ENCODE data around the gene PCDH9.

DNA sequence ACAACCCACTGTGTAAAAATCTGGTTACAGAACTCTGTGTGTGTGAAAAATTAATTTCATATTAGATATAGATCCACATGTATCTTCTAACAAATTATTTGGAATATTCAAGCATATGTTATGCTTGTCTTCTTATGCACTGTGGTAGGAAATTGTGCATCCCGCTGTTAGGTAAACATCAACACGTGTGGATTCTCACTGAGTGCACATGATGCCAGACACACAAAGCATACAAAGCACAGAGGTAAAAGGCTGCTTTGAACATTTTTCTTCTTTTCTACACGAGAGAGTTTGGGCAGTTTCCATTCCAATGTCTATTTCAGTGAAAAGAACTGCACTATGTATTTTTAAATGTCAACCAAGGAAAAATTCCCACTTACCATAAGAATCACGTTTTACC lies 354.9 kb downstream of the PCDH9 start:
- TF ChIP-seq EZH2 (IDR thresholded peaks at IDR 0.05; ENCODE audit: low read depth, unreplicated experiment), result no peak
- TF ChIP-seq CREB1 (CRISPR knock-in tag; IDR thresholded peaks at IDR 0.05; ENCODE audit: low read depth), result no peak
- TF ChIP-seq, protein P1, sequence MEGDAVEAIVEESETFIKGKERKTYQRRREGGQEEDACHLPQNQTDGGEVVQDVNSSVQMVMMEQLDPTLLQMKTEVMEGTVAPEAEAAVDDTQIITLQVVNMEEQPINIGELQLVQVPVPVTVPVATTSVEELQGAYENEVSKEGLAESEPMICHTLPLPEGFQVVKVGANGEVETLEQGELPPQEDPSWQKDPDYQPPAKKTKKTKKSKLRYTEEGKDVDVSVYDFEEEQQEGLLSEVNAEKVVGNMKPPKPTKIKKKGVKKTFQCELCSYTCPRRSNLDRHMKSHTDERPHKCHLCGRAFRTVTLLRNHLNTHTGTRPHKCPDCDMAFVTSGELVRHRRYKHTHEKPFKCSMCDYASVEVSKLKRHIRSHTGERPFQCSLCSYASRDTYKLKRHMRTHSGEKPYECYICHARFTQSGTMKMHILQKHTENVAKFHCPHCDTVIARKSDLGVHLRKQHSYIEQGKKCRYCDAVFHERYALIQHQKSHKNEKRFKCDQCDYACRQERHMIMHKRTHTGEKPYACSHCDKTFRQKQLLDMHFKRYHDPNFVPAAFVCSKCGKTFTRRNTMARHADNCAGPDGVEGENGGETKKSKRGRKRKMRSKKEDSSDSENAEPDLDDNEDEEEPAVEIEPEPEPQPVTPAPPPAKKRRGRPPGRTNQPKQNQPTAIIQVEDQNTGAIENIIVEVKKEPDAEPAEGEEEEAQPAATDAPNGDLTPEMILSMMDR (conservative IDR thresholded peaks at IDR 0.05; ENCODE audit: low read depth in 2 of 2), result no peak
- TF ChIP-seq POLR2AphosphoS5 (IDR thresholded peaks at IDR 0.05; ENCODE audit: low read depth), result no peak
- TF ChIP-seq, protein P2, sequence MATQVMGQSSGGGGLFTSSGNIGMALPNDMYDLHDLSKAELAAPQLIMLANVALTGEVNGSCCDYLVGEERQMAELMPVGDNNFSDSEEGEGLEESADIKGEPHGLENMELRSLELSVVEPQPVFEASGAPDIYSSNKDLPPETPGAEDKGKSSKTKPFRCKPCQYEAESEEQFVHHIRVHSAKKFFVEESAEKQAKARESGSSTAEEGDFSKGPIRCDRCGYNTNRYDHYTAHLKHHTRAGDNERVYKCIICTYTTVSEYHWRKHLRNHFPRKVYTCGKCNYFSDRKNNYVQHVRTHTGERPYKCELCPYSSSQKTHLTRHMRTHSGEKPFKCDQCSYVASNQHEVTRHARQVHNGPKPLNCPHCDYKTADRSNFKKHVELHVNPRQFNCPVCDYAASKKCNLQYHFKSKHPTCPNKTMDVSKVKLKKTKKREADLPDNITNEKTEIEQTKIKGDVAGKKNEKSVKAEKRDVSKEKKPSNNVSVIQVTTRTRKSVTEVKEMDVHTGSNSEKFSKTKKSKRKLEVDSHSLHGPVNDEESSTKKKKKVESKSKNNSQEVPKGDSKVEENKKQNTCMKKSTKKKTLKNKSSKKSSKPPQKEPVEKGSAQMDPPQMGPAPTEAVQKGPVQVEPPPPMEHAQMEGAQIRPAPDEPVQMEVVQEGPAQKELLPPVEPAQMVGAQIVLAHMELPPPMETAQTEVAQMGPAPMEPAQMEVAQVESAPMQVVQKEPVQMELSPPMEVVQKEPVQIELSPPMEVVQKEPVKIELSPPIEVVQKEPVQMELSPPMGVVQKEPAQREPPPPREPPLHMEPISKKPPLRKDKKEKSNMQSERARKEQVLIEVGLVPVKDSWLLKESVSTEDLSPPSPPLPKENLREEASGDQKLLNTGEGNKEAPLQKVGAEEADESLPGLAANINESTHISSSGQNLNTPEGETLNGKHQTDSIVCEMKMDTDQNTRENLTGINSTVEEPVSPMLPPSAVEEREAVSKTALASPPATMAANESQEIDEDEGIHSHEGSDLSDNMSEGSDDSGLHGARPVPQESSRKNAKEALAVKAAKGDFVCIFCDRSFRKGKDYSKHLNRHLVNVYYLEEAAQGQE (IDR thresholded peaks at IDR 0.05; ENCODE audit: unreplicated experiment), result no peak
- no peak for TF ChIP-seq ZNF331 (CRISPR knock-in tag; IDR thresholded peaks at IDR 0.05; ENCODE audit: low read depth)
- no peak for TF ChIP-seq ZNF114 (CRISPR knock-in tag; IDR thresholded peaks at IDR 0.05)
- no peak for TF ChIP-seq EZH2phosphoT487 (IDR thresholded peaks at IDR 0.05; ENCODE audit: unreplicated experiment)
- TF ChIP-seq JUNB (IDR thresholded peaks at IDR 0.05; ENCODE audit: unreplicated experiment), result no peak

Data from GM23338 (cell line).